ENCODE measurements around the gene PLA2G2D. TPM values are rescaled to one million over a fixed set of nuclear protein-coding genes. Genes with fewer than 3 reads are reported as not detected.

PLA2G2D gene
- total and polyA plus RNA-seq, 2 of the 13 experiments (the other 11 are each of a cell fraction or from before 2014, with no cell fraction given), result not detected

- in situ Hi-C loops (cut with HindIII; ENCODE audit: extremely low pct_ligation_motif_present, low pct_unique_long_range_greater_than_20kb), result no loop called here
- BruUV-seq (replicated peaks), result no TSS peak
- Histone ChIP-seq H3K9me3 (ENCODE audit: low read length) (no peaks in the 10 kb centered on the region), H3K79me2 (ENCODE audit: insufficient read depth, low read length) (no peaks in the 10 kb centered on the region), H3K4me2 (ENCODE audit: low read depth, low read length) (no peak overlapping the region), H4K20me1 (ENCODE audit: insufficient read depth, low read length) (no peaks in the 10 kb centered on the region), H3K9ac (ENCODE audit: insufficient read depth, low read depth, low read length) (no peak overlapping the region), H3K4me3 (replicated peaks in 1 of 3; ENCODE audit: insufficient read depth in 1 of 3, low read depth in 2 of 3, low read length in 3 of 3) (no peak overlapping the region), H3K4me1 (ENCODE audit: insufficient read depth, low read length) (peaks cover 4% of the 10 kb centered on the region; the same call in 1 of the 2 replicates), H3K27ac (ENCODE audit: extremely low read length, insufficient read depth, low read length) (no peak overlapping the region), H2AFZ (ENCODE audit: low read length) (no peak overlapping the region), H3K27me3 (ENCODE audit: control insufficient read depth in 1 of 2, insufficient read depth in 2 of 2, low read length in 2 of 2) (peaks cover 0 to 3% of the 10 kb centered on the region in 2 experiments; a peak in 3 of 5 replicates), H3K36me3 (replicated peaks in 1 of 2; ENCODE audit: control insufficient read depth in 1 of 2, insufficient read depth in 2 of 2, low read length in 2 of 2) (no peaks in the 10 kb centered on the region)
- DNase-seq (ENCODE audit: low spot score) (peak; percentile 20), ATAC-seq (no peak), FAIRE-seq (no peak)
- TF ChIP-seq FOSL2 (CRISPR knock-in tag; IDR thresholded peaks at IDR 0.05), result peak; percentile 68
- no peak for TF ChIP-seq MAX (IDR thresholded peaks at IDR 0.05)
- ChIA-PET CTCF (ENCODE audit: low intra/inter-chr PET ratio, low total read pairs) (no interaction called here), POLR2A (no interaction called here)
- 11% methylated on average over 3 of the region's 3 CpGs for WGBS (ENCODE audit: low lambda C conversion rate)
- intact Hi-C loops (cut with micrococcal nuclease; ENCODE audit: unreplicated experiment), result no loop called here
These were observed 6.9 kb downstream of the PLA2G2D start for GRCh38 chr1:20112279-20113000.

GRCh38 chr1:20111452-20111851 lies 7.9 kb downstream of the PLA2G2D start:
- DNase-seq (ENCODE audit: low spot score) (no peak), FAIRE-seq (no peak), ATAC-seq (no peak)
- Histone ChIP-seq H3K79me2 (ENCODE audit: insufficient read depth, low read length) (no peaks in the 10 kb centered on the region), H3K27me3 (ENCODE audit: control insufficient read depth in 1 of 2, insufficient read depth in 2 of 2, low read length in 2 of 2) (peaks cover 0 to 6% of the 10 kb centered on the region in 2 experiments; a peak in 3 of 5 replicates), H3K4me2 (ENCODE audit: low read depth, low read length) (no peak overlapping the region), H2AFZ (ENCODE audit: low read length) (no peak overlapping the region), H3K4me3 (replicated peaks in 1 of 3; ENCODE audit: insufficient read depth in 1 of 3, low read depth in 2 of 3, low read length in 3 of 3) (no peak overlapping the region), H4K20me1 (ENCODE audit: insufficient read depth, low read length) (no peaks in the 10 kb centered on the region), H3K27ac (ENCODE audit: extremely low read length, insufficient read depth, low read length) (no peak overlapping the region), H3K4me1 (ENCODE audit: insufficient read depth, low read length) (peaks cover 7% of the 10 kb centered on the region; the same call in 1 of the 2 replicates), H3K36me3 (replicated peaks in 1 of 2; ENCODE audit: control insufficient read depth in 1 of 2, insufficient read depth in 2 of 2, low read length in 2 of 2) (no peaks in the 10 kb centered on the region), H3K9ac (ENCODE audit: insufficient read depth, low read depth, low read length) (no peak overlapping the region), H3K9me3 (ENCODE audit: low read length) (no peaks in the 10 kb centered on the region)
- intact Hi-C loops (cut with micrococcal nuclease; ENCODE audit: unreplicated experiment) (no loop called here), in situ Hi-C loops (cut with HindIII; ENCODE audit: extremely low pct_ligation_motif_present, low pct_unique_long_range_greater_than_20kb) (no loop called here)
- BruUV-seq (replicated peaks), result no TSS peak
- TF ChIP-seq ZNF704 (CRISPR knock-in tag; IDR thresholded peaks at IDR 0.05; ENCODE audit: borderline replicate concordance) (no peak), ZNF609 (CRISPR knock-in tag; IDR thresholded peaks at IDR 0.05; ENCODE audit: borderline replicate concordance) (no peak), MIXL1 (CRISPR knock-in tag; IDR thresholded peaks at IDR 0.05) (no peak), NR2F6 (IDR thresholded peaks at IDR 0.05) (no peak), NR2F6 (CRISPR knock-in tag; IDR thresholded peaks at IDR 0.05) (no peak), CENPX (CRISPR knock-in tag; IDR thresholded peaks at IDR 0.05) (no peak), DR1 (CRISPR knock-in tag; IDR thresholded peaks at IDR 0.05) (no peak), ZFAT (CRISPR knock-in tag; conservative IDR thresholded peaks at IDR 0.05) (no peak), ZNF121 (CRISPR knock-in tag; IDR thresholded peaks at IDR 0.05) (no peak), NFIB (CRISPR knock-in tag; IDR thresholded peaks at IDR 0.05; ENCODE audit: borderline replicate concordance) (no peak)
- ChIA-PET CTCF (ENCODE audit: low intra/inter-chr PET ratio, low total read pairs) (no interaction called here), POLR2A (no interaction called here)
- 28% methylated on average over 5 of the region's 5 CpGs for WGBS (ENCODE audit: low lambda C conversion rate)
